BJ (cell line): ENCODE results near the gene HEXA. TPM values are rescaled to one million over a fixed set of nuclear protein-coding genes. Genes with fewer than 3 reads are reported as not detected.
"Not testable (repeated sequence)": the region's sequence is repeated elsewhere in the genome, so short reads cannot be mapped to it uniquely, and the experiment has no call there.

ENCODE experiments used
- CTCF ChIA-PET: fragments of 350-600 bp; formaldehyde crosslinking; extraction: SDS; loops from one replicate; lab custom pipeline; 2021; ENCODE audit warnings: antibody characterized with exemption, inconsistent platforms; lab: Yijun Ruan, JAX
- POLR2A ChIA-PET: fragments of 300-600 bp; sonication (Branson Sonifier 250); formaldehyde crosslinking; extraction: SDS; loops from one replicate; lab custom pipeline; 2021; ENCODE audit warnings: antibody characterized with exemption; lab: Charles Lee
- DNase-seq: peaks from one replicate; pipeline ENCODE4 v3.0.0-alpha.2; 2011; ENCODE audit warnings: low read depth
- H3K27me3 ChIP-seq: 2 replicates; pipeline ENCODE4 v1.6.0; 2011; ENCODE audit warnings: low read length; ENCODE audit not compliant: control insufficient read depth, insufficient read depth
- H3K36me3 ChIP-seq: 2 replicates; pipeline ENCODE4 v1.5.1; 2011; ENCODE audit warnings: low read length; ENCODE audit not compliant: control insufficient read depth, insufficient read depth
- H3K4me3 ChIP-seq: 2 replicates; pipeline ENCODE4 v1.5.1; 2011; ENCODE audit warnings: low read depth, mild to moderate bottlenecking, control low read depth, low read length
- polyA plus RNA-seq: library from polyadenylated mRNA; depleted of rRNA; stranded (reverse); fragments of >200 nt; gene quantifications from 2 replicates; pipeline ENCODE4 v1.2.3, GENCODE V29; 2011
- TF ChIP-seq, protein P1 (sequence below): IDR thresholded peaks from 2 replicates; pipeline ENCODE4 v1.5.1; 2011; ENCODE audit warnings: low read depth, mild to moderate bottlenecking, control low read depth, inconsistent platforms, low read length, moderate library complexity; ENCODE audit not compliant: insufficient read depth

The HEXA gene
- polyA plus RNA-seq, 1 experiment: 272 TPM

GRCh38 chr15:72389231-72389630 is 13.4 kb upstream of the HEXA start:
- no peak for DNase-seq
- POLR2A ChIA-PET: no interaction called here

DNA sequence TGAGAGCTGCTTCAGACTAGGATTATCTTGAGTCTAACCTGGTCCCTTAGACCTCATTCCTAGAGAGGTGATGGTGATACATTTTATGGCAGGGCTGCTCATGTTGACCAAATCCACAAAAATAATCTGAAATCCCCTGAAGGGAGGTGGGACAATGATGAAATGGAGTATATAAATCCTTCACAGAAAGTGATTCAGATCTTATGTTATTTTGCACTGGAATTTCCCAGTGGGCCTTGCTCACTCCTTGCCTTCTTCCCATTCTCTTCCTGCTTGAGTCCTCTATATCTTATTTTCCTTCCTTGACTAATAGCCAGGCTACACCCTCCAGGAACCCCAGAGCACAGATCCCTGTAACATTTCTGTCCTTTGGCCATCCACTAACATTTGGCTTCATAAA is 11.9 kb upstream of the HEXA start:
- no peaks in the 10 kb centered on the region for H3K36me3 ChIP-seq
- H3K4me3 ChIP-seq: no peak overlapping the region
- no peak for DNase-seq
- peaks cover 11% of the 10 kb centered on the region for H3K27me3 ChIP-seq
- CTCF ChIA-PET: no interaction called here
- TF ChIP-seq, protein P1, sequence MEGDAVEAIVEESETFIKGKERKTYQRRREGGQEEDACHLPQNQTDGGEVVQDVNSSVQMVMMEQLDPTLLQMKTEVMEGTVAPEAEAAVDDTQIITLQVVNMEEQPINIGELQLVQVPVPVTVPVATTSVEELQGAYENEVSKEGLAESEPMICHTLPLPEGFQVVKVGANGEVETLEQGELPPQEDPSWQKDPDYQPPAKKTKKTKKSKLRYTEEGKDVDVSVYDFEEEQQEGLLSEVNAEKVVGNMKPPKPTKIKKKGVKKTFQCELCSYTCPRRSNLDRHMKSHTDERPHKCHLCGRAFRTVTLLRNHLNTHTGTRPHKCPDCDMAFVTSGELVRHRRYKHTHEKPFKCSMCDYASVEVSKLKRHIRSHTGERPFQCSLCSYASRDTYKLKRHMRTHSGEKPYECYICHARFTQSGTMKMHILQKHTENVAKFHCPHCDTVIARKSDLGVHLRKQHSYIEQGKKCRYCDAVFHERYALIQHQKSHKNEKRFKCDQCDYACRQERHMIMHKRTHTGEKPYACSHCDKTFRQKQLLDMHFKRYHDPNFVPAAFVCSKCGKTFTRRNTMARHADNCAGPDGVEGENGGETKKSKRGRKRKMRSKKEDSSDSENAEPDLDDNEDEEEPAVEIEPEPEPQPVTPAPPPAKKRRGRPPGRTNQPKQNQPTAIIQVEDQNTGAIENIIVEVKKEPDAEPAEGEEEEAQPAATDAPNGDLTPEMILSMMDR: no peak
- POLR2A ChIA-PET: no interaction called here

More at GRCh38 chr15:72389231-72389630, 13.4 kb upstream of the HEXA start:
- CTCF ChIA-PET: interaction anchor here (1.1 kb wide), 1 partner anchor 9 kb away, joined by 4 read pairs; no protein-coding TSS in a partner anchor
- no peak overlapping the region for H3K4me3 ChIP-seq
- H3K36me3 ChIP-seq: no peaks in the 10 kb centered on the region
- peaks cover 7% of the 10 kb centered on the region for H3K27me3 ChIP-seq
- TF ChIP-seq, protein P1: no peak

- TF ChIP-seq, protein P1: peak; percentile 34
- ChIA-PET CTCF (interaction anchor here (1.5 kb wide), 1 partner anchor 11 kb away, joined by 3 read pairs; no protein-coding TSS in a partner anchor), POLR2A (no interaction called here)
- DNase-seq: no peak
- H3K36me3 ChIP-seq: no peaks in the 10 kb centered on the region
- peaks cover 11% of the 10 kb centered on the region for H3K27me3 ChIP-seq
- H3K4me3 ChIP-seq: no peak overlapping the region
Measured at GRCh38 chr15:72382146-72382545, 6.3 kb upstream of the HEXA start.

- Histone ChIP-seq H3K36me3 (no peaks in the 10 kb centered on the region), H3K27me3 (peaks cover 11% of the 10 kb centered on the region), H3K4me3 (no peak overlapping the region)
- TF ChIP-seq, protein P1: no peak
- ChIA-PET POLR2A (no interaction called here), CTCF (interaction anchor here (0.9 kb wide), 1 partner anchor 9 kb away, joined by 4 read pairs; no protein-coding TSS in a partner anchor)
- DNase-seq: no peak
Measured at GRCh38 chr15:72380743-72381142, 4.9 kb upstream of the HEXA start.

DNA sequence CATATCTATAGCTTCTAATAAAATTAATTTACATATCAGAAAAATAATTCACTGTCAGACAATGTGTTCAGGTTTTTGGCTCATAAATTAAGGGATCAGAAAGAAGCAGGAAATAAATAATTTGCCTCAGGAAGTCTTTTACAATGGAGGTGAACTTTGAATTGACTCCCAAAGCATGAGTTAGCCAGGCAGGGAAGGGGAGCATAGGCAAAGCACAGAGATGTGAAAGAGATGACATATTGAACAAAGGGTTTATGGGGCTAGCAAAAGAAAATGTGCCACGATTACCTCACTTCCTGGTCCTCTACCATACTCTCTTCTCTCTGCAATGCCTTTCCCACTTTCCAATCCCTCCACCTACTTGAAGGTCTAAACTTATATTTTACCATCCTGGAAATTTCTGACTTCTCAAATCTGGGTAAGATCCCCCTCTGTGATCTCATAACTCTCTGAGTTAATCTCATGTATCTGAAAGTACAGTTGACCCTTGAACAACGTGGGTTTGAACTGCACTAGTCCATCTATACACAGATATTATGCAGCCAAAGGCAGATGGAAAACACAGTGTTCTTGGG is 4.1 kb upstream of the HEXA start:
- TF ChIP-seq, protein P1: no peak

DNA sequence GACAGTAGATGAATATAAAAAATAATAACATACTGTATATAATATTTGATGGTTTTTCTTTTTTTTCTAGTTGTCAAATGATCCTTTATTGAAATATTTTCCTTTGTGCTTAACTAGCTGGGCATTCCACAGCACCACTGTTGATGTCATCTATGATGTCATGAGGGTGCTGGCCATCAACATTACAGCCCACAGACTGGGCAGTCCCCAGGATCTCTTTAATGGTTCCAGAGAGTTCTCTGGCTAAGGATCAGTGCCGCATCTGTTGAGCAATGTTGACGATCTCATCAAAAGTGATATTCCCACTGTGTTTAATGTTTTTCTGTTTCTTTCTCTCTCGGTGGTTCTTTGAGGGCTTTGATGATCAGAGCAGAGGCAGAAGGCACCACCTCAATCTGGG is 3.3 kb upstream of the HEXA start:
- POLR2A ChIA-PET, CTCF ChIA-PET, DNase-seq, H3K27me3 ChIP-seq, H3K4me3 ChIP-seq, H3K36me3 ChIP-seq: not testable (repeated sequence)

More for the DNA sequence above, 4.1 kb upstream of the HEXA start:
- ChIA-PET CTCF (interaction anchor here (0.9 kb wide), 1 partner anchor 10 kb away, joined by 4 read pairs; no protein-coding TSS in a partner anchor), POLR2A (no interaction called here)
- Histone ChIP-seq H3K27me3 (peaks cover 9% of the 10 kb centered on the region), H3K36me3 (no peaks in the 10 kb centered on the region), H3K4me3 (no peak overlapping the region)
- DNase-seq: no peak
